ENCODE results near the gene GALNT14.

GRCh38 chr2:31171142-31171541 lies 32.9 kb upstream of the GALNT14 start:
- no peak for TF ChIP-seq CTCF (tag by site-specific recombination; IDR thresholded peaks at IDR 0.05)
- no peak for TF ChIP-seq RBAK (tag by site-specific recombination; IDR thresholded peaks at IDR 0.05)
- TF ChIP-seq FEZF1 (tag by site-specific recombination; IDR thresholded peaks at IDR 0.05), result no peak
